GM06990 (cell line): Measurements from ENCODE around the gene LZTR1.

ENCODE experiments used
- DNase-seq: peaks from one replicate; pipeline ENCODE4 v3.0.0-alpha.2; 2011; ENCODE audit not compliant: insufficient read length; ENCODE audit errors: extremely low read depth
- H3K27me3 ChIP-seq: replicated peaks from 2 replicates; pipeline ENCODE4 v1.6.0; 2011; ENCODE audit warnings: low read length; ENCODE audit not compliant: control insufficient read depth, insufficient read depth
- H3K36me3 ChIP-seq: 2 replicates; pipeline ENCODE4 v1.5.1; 2011; ENCODE audit warnings: low read length; ENCODE audit not compliant: control insufficient read depth, insufficient read depth
- H3K4me3 ChIP-seq: replicated peaks from 2 replicates; pipeline ENCODE4 v1.5.1; 2011; ENCODE audit warnings: low read depth, mild to moderate bottlenecking, control low read depth, low read length
- CTCF ChIP-seq: IDR thresholded peaks from 2 replicates; pipeline ENCODE4 v1.5.1; 2011; ENCODE audit warnings: low read length, control low read depth, mild to moderate bottlenecking, inconsistent platforms; ENCODE audit not compliant: insufficient read depth, poor library complexity, severe bottlenecking

LZTR1 gene

GRCh38 chr22:21009638-21010425, 27.7 kb downstream of the LZTR1 start:
- H3K4me3 ChIP-seq, result no peak overlapping the region
- no peaks in the 10 kb centered on the region for H3K36me3 ChIP-seq
- H3K27me3 ChIP-seq, result no peaks in the 10 kb centered on the region
- DNase-seq, result no peak
- no peak for TF ChIP-seq CTCF

DNA sequence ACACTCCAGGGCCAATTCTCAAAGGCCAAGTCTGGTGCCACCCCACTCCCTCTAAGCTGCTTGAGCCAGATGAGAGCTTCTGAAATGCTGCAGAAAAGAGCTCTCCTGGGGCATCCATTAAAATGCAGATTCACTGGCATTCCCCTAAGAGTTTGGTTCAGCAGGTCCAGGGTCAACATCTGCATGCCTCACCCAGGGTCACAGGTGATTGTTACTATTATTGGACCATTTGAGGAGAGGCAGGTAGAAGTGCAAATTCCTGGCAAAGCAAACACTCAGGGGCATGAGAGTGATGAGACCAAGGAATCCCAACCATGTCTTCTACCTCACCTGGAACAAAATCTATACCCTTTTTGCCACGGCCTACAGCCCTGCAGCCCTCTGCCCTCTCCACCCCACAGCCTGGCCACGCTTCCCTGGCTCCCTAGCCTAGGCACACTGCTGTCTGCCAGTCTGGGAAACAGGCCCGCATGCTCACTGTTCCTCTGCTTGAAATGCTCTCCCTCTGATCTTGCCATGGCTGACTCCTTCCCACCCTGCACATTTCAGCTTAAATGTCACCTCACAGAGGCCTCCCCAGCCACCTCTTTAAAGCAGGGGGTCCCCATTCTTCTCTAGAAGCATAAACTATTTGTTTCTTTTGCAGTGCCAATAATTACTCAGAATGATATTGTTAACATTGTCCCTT, 28.5 kb downstream of the LZTR1 start:
- DNase-seq, result no peak
- H3K36me3 ChIP-seq, result no peaks in the 10 kb centered on the region
- no peak overlapping the region for H3K4me3 ChIP-seq
- TF ChIP-seq CTCF, result no peak
- no peaks in the 10 kb centered on the region for H3K27me3 ChIP-seq

DNA sequence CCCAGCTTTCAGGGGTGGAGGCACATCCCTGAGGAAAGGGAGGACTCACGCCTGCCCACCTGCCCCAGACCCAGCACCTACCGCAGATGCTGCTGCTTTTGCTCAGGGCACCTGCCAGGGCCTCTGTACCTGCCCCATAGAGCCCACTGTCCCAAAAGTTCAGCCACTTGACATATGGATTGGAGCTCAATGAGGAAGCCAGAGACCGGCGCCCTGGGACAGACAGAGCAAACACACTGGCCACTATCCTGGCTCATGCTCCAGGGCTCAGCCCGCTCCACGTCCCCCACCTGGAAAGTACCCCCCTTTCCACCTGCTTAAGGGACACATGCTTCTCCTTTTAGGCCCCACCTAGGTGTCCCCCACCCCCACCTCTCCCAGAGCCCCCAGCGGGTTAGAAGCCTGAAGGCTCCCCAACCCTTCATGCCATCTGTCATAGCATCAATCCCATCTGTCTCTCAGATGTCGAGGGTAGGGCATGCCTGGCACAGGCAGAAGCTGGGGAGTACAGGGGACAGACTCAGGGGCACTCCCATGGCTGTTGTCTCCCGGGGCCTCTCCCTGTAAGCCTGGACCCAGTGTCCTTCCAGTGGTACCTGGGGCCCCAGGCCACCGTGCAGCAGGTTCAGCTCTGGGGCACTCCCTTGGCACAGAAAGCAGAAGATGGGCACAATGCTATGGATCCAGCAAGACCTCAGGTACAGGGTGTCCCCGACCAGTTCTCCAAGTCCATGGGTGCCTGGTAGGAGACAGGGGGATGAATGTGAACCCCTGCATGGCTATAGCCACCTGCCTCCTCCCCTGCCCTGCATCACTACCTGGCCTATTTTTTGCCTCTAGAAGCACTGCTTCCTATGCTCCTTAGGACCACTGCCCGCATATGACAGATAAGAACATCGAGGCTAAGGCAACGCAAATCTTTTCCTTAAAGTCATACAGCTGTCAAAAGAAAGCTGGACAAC, 30.6 kb downstream of the LZTR1 start:
- no peak for DNase-seq
- no peak for TF ChIP-seq CTCF
- H3K4me3 ChIP-seq, result no peak overlapping the region
- no peaks in the 10 kb centered on the region; the same call in 1 of the 2 replicates for H3K27me3 ChIP-seq
- no peaks in the 10 kb centered on the region for H3K36me3 ChIP-seq

DNA sequence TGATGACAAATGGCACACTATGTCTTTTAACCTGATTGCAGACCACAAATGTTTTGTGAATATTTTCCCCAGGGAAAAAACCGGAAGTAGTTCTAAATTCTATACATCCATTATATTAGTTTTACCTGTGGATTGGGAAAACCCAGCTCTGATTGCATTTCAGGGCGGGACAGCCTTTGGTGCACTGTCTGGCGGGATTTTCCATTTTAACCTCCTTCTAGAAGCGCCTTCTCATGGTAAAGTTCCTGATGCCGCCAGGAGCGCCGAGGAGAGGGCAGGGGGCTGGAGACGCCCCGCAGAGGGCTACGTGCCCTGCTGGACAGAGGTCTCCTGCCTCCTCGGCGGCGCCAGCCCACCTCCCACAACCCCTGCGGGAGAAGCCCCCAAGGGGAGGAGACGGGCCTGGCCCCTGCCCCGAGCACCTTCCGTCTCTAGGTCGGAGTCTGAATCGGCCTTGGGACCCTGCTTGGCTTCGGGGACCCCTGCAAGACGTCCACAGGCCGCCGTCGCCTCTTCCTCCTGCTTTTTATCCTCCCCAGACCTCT, 31.6 kb downstream of the LZTR1 start:
- Histone ChIP-seq H3K27me3 (no peaks in the 10 kb centered on the region; the same call in 1 of the 2 replicates), H3K36me3 (no peaks in the 10 kb centered on the region), H3K4me3 (peak overlapping the region; percentile 56)
- no peak for TF ChIP-seq CTCF
- DNase-seq, result no peak

DNA sequence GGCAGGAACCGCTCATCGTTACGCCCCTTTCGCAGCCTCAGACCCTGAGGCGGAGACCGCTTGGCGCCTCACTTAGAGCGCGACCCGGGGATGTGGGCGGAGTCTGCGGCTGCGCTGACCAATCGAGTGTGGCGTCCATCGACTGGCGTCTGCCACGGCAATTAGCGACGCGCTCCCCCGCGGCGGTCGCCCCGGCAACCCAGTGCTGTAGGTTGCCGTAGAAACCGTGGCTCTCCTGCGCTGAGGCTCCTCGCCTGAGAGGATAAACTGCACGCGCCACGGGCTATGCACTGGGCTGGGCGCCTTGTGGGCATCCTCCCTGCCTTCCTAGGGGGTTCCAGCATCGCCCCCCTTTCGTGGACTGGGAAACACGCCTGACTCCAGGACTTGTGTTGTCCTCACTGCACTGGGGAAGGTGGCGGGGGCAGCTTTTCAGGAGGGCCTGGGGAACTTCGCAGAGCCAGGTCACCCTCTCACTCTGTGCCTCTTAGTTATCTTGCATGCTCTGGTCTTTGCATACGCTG, 32.2 kb downstream of the LZTR1 start:
- Histone ChIP-seq H3K4me3 (peak overlapping the region; percentile 56), H3K27me3 (no peaks in the 10 kb centered on the region; the same call in 1 of the 2 replicates), H3K36me3 (no peaks in the 10 kb centered on the region)
- peak; percentile 94 for DNase-seq
- TF ChIP-seq CTCF, result no peak
